ENCODE results near the gene AMELY. TPM values are rescaled to one million over a fixed set of nuclear protein-coding genes. Genes with fewer than 3 reads are reported as not detected.
"Not testable (repeated sequence)": the region's sequence is repeated elsewhere in the genome, so short reads cannot be mapped to it uniquely, and the experiment has no call there.

Gene AMELY
- not detected in 2 replicates for total RNA-seq (2014; rRNA removed; shearing (Covaris generic))

DNA sequence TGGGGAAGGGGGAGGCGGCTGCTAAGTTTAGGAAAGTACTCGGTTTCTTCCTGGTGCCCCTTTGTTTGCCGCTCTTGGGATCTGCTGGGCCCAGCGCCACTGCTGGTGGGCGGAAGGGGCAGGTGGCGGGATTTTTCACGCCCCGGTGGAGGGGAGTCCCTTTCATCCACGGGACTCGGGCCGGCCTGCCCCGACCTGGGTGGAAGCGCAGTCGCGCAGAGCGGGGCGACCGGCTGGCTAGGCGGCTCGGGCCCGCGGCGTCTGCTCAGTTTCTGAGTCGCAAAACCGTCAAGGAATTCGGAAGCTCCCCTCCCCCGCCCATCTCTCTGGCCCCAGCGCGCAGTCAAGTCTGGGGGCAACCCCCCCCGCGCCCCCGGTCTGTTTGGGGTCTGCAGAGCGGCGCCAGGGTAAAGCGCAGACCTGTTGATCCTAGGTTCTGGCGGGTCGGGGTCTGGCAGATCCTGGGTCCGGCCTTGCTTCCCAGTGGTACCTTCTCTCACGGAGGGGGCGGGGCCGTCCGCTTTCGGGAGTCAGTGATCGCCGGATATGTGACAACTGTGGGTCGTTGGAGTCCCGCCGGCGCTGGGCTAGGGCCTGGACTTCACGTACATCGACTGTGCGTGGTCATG is at the start of gene AMELY:
Gene AMELY (minus strand): TSS at position 500 of the 629 bp plus-strand sequence. CDS start 39,144 bp downstream, outside the sequence.
- no peak for DNase-seq (ENCODE audit: low spot score)

DNA sequence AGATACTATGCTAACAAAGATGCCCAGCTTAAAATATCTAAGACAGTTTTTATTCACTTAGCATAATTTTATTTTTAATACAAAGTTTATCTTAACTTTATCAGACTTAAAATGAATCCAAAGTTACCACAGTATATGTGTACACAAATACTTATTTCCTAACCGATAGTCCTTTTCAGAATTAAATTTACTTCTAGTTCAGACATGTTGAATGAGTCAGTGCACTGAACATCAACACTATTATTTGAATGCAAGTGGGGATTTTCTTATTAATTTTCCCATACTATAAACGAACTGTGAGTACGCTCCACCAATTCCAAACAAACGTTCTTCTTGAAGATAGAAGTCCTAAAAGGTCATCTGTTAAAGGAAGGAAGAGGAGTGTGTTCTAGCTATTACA is 38.4 kb upstream of the AMELY start:
- DNase-seq (ENCODE audit: low spot score): no peak

DNA sequence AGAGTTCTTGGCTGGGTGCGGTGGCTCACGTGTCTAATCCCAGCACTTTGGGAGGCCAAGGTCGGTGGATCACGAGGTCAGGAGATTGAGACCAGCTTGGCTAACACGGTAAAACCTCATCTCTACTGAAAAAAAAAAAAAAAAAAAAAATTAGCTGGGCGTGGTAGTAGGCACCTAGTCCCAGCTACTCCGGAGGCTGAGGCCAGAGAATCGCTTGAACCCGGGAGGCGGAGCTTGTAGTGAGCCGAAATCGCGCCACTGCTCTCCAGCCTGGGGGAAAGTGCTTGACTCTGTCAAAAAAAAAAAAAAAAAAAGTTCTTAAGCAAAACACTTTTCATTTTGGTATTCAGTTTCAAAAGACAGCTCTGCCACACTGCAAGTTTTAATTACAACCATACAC is 36.8 kb upstream of the AMELY start:
- no peak for DNase-seq (ENCODE audit: low spot score)

- DNase-seq (ENCODE audit: low spot score): no peak
These were observed 36.1 kb upstream of the AMELY start for GRCh38 chrY:6947695-6948094.

DNA sequence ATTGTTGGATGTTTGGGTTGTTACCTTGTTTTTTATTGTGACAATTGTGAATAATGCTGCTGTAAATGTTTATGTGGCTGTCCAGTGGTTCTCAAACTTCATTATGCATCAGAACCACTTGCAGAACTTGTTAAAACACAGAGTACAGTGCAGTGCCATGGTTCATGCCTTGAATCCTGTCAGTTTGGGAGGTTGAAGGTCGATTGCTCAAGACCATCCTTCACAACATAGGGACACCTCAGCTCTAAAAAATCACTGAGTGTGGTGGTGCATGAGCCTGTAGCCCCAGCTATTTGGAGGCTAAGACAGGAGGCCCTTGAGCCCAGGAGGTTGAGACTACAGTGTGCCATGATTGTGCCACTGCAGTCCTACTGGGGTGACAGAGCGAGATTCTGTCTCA is 23.9 kb upstream of the AMELY start:
- no peak for DNase-seq (ENCODE audit: low spot score)

GRCh38 chrY:6931779-6932396 is 20.3 kb upstream of the AMELY start:
- DNase-seq (ENCODE audit: low spot score): no peak

- DNase-seq (ENCODE audit: low spot score): no peak
These were observed 17.7 kb upstream of the AMELY start for GRCh38 chrY:6929237-6929636.

DNA sequence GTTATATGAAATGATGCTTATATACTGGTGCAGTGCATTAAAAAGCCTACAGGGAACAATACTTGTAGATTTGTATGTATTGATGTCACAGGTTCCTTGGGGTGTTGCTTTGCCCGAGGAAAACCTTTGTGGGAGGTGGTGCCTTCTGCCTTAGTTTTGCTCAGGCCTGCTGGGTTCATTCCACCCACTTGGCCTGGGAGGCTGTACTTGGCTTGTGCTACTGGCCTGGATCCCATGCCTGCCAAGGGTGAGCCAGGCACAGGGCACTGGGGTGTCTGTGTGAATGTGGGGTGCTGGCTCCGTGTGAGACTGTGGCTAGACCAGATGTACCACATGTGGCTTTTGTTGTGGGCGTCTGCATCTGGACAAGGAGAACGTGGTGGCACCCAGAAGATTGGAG is 16.7 kb upstream of the AMELY start:
- DNase-seq (ENCODE audit: low spot score): no peak

- DNase-seq (ENCODE audit: low spot score): no peak
These were observed 9.5 kb upstream of the AMELY start for GRCh38 chrY:6921061-6921460.

DNA sequence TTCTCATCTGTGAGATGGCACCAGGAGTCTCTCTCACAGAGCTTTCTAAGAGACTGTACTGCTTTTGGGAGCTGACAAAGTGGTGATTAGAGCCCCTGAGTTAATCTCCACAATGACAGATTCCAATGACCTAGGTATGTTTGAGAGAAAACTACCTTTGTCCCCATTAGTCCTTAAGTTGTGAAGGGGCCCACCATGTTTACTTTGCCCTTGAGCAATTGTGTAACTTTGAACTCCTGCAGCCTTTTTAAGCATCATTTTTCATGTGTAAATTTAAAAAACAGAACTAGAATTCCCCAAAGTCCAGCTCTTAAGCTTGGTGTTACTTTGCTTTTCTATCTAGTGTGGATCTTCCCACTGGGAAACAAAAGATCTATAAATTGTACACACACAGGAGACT is 1.8 kb upstream of the AMELY start:
- DNase-seq (ENCODE audit: low spot score): no peak

GRCh38 chrY:6910372-6911252 is 940 bp downstream of the AMELY start, which contains the start of gene TBL1Y:
TBL1Y (plus strand) TSS chrY:6910697; CDS start chrY:7025085, 114,388 bp downstream.
- DNase-seq (ENCODE audit: low spot score): no peak

- DNase-seq (ENCODE audit: low spot score): no peak
These were observed 1.7 kb downstream of the AMELY start for GRCh38 chrY:6909856-6910255.

DNA sequence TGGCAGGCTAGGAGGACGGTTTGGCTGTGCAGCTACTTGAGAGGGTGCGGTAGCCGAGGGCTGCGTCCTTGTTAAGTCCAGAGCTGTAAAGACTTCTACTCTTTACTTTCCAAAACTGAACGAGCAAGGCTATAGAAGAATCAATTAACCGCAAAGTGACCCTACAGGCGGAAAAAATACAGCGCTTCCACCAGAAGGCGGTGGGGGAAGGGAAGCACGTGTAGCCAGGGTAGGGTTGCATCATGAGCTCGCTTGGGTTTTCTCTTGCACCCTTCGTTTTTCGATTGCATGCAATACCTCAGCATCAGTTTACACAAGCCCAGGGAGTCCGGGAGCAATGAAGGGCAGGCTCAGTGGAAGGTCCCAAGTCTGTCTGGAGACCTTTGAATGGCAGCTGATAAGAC is 2.4 kb downstream of the AMELY start:
- no peak for DNase-seq (ENCODE audit: low spot score)

DNA sequence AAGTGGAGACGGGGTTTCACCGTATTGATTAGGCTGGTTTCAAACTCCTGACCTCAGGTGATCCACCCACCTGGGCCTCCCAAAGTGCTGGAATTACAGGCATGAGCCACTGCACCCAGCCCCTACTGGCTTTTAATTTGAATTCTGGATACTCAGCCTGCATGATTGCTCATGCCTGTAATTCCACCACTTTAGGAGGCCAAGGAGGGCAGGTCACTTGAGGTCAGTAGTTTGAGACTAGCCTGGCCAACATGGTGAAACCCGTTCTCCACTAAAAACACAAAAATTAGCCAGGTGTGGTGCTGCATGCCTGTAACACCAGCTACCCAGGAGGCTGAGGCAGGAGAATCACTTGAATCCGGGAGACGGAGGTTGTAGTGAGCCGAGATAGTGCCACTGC is 3.5 kb downstream of the AMELY start:
- DNase-seq (ENCODE audit: low spot score): not testable (repeated sequence)

DNA sequence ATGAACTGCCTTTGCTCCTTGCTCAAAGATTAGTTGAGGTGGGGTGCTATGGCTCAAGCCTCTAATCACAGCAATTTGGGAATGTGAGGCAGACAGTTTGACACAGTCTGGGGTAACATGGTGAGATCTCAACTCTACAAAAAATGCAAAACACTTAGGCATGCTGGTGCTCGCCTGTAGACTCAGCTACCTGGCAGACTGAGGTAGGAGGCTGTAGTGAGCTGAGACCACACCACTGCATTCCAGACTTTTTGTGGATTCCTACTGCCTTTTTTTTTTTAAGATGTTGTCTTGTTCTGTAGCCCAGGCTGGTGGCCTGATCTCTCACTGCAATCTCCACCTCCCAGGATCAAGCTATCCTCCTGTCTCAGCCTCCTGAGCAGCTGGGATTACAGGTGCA is 4.0 kb downstream of the AMELY start:
- DNase-seq (ENCODE audit: low spot score): no peak

DNA sequence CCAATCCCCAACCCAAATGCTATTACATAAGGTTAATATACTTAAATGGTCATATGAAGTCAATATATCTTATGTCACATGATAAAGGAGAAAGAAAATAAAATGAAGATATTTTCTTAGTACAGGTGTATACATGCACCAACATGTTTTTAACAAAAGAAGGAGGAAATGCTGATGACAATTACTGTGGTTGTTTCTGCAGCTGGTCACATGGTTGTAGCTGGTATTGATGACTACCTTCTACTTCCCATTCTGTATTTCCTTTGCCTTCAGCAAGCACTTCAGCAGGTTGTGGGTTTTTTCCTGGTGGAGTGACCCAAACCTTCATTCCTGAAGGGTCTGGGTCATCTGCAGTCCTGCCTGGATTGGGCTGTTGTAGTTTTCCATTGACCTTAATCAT is 9.4 kb downstream of the AMELY start:
- not testable (repeated sequence) for DNase-seq (ENCODE audit: low spot score)

DNA sequence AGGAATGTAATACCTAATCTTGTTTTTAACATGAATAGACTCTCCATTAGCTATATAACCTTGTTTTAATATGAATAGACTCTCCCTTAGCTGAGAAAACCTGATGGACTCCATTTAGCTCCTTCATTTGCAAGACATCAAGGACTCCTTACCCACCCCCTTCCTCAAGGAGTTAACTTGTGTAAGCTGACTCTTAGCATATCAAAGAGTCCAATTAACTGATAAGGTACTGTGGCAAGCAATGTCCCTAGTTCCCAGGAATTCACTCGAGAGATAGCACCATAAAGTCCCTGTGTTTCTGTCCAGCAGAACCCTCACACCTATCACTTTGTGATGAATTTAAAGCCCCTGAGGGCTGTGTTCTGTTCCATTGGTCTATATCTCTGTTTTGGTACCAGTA is 16.3 kb downstream of the AMELY start:
- no peak for DNase-seq (ENCODE audit: low spot score)

DNA sequence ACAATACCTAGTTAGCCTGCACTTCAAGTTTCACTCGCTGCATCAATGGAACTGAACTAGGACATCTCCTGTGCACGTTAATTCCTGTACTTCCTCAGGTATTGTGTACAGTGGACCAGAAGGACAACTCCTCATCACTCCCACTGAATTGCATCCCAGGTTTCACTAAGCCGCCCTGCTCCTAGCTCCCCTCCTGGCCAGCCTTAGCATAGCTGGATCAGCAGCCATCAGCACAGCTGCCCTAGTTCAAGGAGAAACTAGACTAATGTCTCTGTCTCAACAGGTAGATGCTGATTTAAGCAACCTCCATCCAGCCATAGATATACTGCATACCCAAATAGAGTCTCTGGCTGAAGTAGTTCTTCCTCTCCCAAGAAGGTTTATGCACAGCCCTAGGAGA is 17.1 kb downstream of the AMELY start:
- no peak for DNase-seq (ENCODE audit: low spot score)

DNA sequence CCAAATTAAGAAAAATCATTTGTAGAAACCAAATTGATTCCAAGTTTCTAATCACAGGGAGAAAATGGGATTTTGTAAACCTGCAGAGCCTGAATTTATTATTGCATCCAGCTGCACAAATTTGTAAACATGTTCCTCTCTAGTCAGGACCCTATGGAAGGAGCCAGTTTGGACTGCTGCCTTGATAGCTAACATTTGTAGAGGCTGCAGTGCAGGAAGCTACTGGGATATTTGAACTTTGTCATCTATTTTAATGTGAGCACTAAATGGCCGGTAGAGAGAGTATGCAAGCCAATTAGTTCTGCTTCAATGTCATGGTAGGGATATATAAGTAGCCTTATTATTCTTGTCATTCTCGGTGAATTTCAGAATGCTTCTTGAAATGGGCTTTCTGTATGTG is 62.2 kb downstream of the AMELY start:
- DNase-seq (ENCODE audit: low spot score): no peak

DNA sequence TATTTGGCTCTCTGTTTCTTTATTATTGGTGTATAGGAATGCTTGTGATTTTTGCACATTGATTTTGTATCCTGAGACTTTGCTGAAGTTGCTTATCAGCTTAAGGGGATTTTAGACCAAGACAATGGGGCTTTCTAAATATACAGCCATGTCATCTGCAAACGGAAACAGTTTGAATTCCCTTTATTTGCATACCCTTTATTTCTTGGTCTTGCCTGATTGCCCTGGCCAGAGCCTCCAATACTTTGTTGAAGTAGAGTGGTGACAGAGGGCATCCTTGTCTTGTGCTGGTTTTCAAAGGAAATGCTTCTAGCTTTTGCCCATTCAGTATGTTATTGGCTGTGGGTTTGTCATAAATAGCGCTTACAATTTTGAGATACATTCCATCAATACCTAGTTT is 68.9 kb downstream of the AMELY start:
- not testable (repeated sequence) for DNase-seq (ENCODE audit: low spot score)

Data from H4 (cell line).